ENCODE data around the gene RPS6KA1.

DNA sequence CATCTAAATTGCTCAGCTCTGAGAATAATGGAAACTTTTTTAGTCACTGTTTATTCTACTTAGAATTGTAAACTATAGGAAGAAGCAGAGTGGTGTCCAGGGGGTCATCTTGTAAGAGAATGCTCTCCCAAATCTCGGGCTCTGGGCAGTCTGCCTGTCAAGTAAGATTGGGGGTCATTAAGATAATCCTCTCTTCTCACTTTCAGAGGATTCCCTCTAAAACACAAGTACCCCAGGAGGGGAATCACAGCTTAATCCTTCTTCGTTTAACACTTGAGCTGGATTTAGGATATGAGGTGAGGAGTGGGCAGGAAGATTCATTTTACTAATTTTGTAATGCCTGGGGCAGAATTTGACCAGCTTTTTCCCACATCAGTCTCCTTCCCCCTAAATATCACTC, 81.2 kb downstream of the RPS6KA1 start:
- TF ChIP-seq POLR2AphosphoS5 (IDR thresholded peaks at IDR 0.05; ENCODE audit: borderline replicate concordance, low read depth, low read length): no peak
- TF ChIP-seq EZH2 (IDR thresholded peaks at IDR 0.05): no peak
- TF ChIP-seq FOXP2 (optimal IDR thresholded peaks at IDR 0.05; ENCODE audit: control extremely low read depth, extremely low read length, insufficient read depth): no peak
